GM06990 (cell line): ENCODE results near the gene SPPL2C.

Experiments
- DNase-seq: peaks from one replicate; pipeline ENCODE4 v3.0.0-alpha.2; 2011; ENCODE audit not compliant: insufficient read length; ENCODE audit errors: extremely low read depth
- H3K27me3 ChIP-seq: replicated peaks from 2 replicates; pipeline ENCODE4 v1.6.0; 2011; ENCODE audit warnings: low read length; ENCODE audit not compliant: control insufficient read depth, insufficient read depth
- H3K36me3 ChIP-seq: 2 replicates; pipeline ENCODE4 v1.5.1; 2011; ENCODE audit warnings: low read length; ENCODE audit not compliant: control insufficient read depth, insufficient read depth
- H3K4me3 ChIP-seq: replicated peaks from 2 replicates; pipeline ENCODE4 v1.5.1; 2011; ENCODE audit warnings: low read depth, mild to moderate bottlenecking, control low read depth, low read length
- TF ChIP-seq, protein P1 (sequence below): IDR thresholded peaks from 2 replicates; pipeline ENCODE4 v1.5.1; 2011; ENCODE audit warnings: low read length, control low read depth, mild to moderate bottlenecking, inconsistent platforms; ENCODE audit not compliant: insufficient read depth, poor library complexity, severe bottlenecking

SPPL2C gene

DNA sequence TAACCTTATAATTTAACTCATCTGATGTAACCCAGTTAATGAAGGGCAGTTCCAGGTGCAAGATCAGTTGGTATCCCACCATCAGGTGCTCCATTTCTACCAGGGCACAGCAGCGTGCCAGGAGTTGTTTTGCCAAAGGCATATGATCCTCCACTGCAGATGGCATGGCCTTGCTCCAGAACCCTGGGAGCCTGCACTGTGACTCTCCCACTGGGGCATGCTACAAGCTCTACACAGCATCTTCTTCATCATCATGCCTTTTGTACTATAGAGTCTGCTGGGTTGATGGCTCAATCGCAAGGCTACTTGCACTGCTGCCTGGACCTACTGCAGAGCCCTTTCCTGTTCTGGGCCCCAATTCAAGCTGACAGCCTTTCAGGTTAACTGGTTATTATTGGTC lies 38.4 kb downstream of the SPPL2C start:
- TF ChIP-seq, protein P1, sequence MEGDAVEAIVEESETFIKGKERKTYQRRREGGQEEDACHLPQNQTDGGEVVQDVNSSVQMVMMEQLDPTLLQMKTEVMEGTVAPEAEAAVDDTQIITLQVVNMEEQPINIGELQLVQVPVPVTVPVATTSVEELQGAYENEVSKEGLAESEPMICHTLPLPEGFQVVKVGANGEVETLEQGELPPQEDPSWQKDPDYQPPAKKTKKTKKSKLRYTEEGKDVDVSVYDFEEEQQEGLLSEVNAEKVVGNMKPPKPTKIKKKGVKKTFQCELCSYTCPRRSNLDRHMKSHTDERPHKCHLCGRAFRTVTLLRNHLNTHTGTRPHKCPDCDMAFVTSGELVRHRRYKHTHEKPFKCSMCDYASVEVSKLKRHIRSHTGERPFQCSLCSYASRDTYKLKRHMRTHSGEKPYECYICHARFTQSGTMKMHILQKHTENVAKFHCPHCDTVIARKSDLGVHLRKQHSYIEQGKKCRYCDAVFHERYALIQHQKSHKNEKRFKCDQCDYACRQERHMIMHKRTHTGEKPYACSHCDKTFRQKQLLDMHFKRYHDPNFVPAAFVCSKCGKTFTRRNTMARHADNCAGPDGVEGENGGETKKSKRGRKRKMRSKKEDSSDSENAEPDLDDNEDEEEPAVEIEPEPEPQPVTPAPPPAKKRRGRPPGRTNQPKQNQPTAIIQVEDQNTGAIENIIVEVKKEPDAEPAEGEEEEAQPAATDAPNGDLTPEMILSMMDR, result no peak
- Histone ChIP-seq H3K36me3 (no peaks in the 10 kb centered on the region), H3K27me3 (no peaks in the 10 kb centered on the region), H3K4me3 (no peak overlapping the region)
- DNase-seq, result no peak

DNA sequence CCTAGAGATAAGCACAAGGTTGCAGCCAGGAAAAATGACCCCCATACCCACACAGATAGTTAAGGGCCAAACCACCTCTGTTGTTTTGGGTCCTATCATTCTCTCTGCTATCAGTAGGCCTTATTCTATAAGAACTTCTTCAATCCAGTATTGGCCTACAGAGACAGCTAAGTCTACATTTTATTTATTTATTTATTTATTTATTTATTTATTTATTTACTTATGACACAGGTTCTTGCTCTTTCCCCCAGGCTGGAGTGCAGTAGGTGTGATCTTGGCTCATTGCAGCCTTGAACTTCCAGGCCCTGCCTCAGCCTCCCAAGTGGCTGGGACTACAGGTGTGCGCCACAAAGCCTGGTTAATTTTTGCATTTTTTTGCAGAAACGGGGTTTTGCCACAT lies 42.2 kb downstream of the SPPL2C start:
- TF ChIP-seq, protein P1, result no peak
- H3K4me3 ChIP-seq, result no peak overlapping the region
- no peaks in the 10 kb centered on the region for H3K36me3 ChIP-seq
- DNase-seq, result no peak
- H3K27me3 ChIP-seq, result no peaks in the 10 kb centered on the region

DNA sequence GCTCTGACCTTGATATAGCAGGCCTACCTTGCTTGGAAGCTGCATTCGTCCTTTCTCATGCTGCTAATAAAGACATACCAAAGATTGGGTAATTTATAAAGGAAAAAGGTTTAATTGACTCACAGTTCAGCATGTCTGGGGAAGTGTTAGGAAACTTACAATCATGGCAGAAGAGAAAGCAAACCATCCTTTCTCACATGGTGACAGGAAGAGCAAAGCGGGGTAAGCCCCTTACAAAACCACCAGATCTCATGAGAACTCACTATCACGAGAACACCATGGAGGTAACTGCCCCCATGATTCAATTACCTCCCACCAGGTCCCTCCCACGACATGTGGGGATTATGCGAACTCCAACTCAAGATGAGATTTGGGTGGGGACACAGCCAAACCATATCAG lies 43.7 kb downstream of the SPPL2C start:
- DNase-seq, result no peak
- TF ChIP-seq, protein P1, result no peak
- H3K4me3 ChIP-seq, result no peak overlapping the region
- H3K27me3 ChIP-seq, result no peaks in the 10 kb centered on the region
- no peaks in the 10 kb centered on the region for H3K36me3 ChIP-seq

DNA sequence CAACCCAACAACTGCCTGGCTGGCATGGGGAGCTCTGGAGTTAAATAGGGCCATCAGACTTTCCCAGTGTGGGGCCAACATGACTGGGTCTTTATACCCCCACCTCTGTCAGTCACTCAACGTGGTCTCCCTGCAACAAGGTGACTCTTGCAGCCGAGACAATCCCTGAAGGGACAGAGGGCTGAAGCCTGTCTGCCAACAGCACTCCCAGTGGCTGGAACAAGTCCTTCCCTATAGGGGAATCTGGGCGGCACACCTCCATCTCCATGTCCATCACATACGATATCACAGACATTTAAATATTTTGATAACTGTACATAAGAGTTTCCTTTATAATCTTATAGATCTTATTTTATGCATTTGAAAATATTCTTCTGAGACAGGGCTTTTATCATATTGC lies 44.9 kb downstream of the SPPL2C start:
- Histone ChIP-seq H3K36me3 (no peaks in the 10 kb centered on the region), H3K4me3 (no peak overlapping the region), H3K27me3 (no peaks in the 10 kb centered on the region)
- no peak for DNase-seq
- TF ChIP-seq, protein P1, result no peak

DNA sequence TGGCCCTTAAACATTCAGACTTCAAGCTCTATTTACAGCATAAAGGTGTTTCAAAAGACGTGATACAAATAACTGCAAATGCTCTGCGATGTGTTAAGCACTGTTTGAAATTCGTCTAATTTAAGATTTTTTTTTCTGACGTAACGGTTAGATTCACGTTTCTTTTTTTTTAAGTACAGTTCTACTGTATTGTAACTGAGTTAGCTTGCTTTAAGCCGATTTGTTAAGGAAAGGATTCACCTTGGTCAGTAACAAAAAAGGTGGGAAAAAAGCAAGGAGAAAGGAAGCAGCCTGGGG lies 49.0 kb downstream of the SPPL2C start:
- TF ChIP-seq, protein P1, result no peak
- Histone ChIP-seq H3K4me3 (no peak overlapping the region), H3K27me3 (peaks cover 1% of the 10 kb centered on the region; the same call in 1 of the 2 replicates), H3K36me3 (no peaks in the 10 kb centered on the region)
- no peak for DNase-seq

DNA sequence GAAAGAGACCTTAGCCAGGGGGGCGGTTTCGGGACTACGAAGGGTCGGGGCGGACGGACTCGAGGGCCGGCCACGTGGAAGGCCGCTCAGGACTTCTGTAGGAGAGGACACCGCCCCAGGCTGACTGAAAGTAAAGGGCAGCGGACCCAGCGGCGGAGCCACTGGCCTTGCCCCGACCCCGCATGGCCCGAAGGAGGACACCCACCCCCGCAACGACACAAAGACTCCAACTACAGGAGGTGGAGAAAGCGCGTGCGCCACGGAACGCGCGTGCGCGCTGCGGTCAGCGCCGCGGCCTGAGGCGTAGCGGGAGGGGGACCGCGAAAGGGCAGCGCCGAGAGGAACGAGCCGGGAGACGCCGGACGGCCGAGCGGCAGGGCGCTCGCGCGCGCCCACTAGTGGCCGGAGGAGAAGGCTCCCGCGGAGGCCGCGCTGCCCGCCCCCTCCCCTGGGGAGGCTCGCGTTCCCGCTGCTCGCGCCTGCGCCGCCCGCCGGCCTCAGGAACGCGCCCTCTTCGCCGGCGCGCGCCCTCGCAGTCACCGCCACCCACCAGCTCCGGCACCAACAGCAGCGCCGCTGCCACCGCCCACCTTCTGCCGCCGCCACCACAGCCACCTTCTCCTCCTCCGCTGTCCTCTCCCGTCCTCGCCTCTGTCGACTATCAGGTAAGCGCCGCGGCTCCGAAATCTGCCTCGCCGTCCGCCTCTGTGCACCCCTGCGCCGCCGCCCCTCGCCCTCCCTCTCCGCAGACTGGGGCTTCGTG lies 49.5 kb downstream of the SPPL2C start, which contains the start of gene MAPT:
MAPT (plus strand) TSS at position 533 of the 763 bp plus-strand sequence. CDS start 67,784 bp downstream, outside the sequence.
- DNase-seq, result peak; percentile 89
- Histone ChIP-seq H3K36me3 (no peaks in the 10 kb centered on the region), H3K4me3 (peak within 1 kb of the TSS; percentile 58), H3K27me3 (peaks cover 1% of the 10 kb centered on the region; the same call in 1 of the 2 replicates)
- TF ChIP-seq, protein P1, result peak; percentile 48
